Measurements from ENCODE around the gene USP48.
"Not testable (repeated sequence)": the region's sequence is repeated elsewhere in the genome, so short reads cannot be mapped to it uniquely, and the experiment has no call there.

USP48 gene

DNA sequence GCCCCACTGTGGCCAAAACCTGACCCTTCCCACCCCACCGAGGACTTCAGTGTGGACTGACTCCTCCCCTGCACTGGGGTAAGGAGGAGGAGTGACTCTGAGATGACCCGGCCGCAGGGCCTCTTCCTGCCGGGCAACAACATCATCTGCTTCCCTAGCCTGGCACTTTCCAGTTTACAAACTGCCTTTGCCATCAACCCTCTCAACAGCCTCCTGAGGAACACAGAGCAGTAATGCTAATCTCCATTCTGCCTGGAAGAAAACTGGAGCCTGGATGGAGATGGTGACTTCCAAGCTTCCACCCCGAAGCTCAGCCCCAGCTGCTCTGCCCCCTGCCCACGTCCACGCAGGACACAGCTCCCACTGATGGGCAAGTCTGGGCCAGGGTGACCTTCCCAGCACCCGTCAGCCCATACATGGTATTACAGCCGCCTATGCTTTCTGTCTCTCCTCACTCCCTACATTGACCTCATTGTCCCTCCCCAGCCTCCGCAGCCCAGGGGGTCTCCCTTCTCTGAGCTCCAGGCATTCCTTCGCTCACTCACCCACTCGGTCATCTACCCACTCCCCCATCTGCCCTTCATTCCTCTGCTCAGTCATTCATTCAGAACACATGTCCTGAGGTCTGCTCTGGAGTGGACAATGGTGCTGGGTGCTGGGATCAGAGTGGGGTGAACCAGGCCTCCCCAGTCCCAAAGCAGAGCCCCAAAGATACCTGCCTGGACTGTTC is 148.0 kb downstream of the USP48 start:
- DNase-seq (ENCODE audit: low read depth): no peak

DNA sequence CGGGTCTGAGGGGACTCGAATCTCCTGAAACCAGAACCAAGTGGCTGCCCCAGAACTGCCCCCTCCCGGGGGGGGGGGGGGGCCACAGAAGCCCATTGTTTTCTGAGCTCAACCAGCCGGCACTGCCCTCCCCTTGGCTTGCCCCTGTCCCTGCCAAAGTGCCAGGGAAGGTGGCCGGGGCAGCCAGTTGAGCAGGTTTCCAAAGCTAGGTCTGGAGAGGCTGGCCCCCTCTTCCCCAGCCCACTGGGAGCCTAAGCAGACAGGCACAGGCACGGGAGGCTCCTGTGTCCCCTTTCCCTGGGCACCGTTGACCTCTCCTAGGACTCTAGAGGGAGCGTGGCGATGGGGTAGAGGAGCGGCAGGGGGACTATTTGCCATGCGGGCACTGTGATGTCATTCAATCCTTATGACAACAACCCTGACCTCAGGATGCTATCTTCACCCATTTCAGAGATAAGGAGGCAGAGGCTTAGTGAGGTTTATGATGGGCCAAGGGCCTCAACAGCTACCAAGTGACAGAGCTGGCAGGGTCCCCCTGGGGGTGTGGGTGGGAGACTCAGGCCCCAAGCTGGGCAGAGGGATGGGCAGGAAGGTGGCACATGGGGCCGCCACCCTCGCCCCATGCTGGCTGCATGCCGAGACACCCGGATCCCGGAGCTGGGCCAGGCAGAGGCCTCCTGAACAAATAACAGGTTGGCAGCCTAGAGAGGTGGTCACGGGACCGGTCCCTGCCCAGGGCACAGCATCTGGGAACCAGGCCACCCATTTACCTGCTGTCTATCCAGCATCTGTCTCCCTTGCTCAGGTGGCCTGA is 148.8 kb downstream of the USP48 start:
- no peak for DNase-seq (ENCODE audit: low read depth)

DNA sequence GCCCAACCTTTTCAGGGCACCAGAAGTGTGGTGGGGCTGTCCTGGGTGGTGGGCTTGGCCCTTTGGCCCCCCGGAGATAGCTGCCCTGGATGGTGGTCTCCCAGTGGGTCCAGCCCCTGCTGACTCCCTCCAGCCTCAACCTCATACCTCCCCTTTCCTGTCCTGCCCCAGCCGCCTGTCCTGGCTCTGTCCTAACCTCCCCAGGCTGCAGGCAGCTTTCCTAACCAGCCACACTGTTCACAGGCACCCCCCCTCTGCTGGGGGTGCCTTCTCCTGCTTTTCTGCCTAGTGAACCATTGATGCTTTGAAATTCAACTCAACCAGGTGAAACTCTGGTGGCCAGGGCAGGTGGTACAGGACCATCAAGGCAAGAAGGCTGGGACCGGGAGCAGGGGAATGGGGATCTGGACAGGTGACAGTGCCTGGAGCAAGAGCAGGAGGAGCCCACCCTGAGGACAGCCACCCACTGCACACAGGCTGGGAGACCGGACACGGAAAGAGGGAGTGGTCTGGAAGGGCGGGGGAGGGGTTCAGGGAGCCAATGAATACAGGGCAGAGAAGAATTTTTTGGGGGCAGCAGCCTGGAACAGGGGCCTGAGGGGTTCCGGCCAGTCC is 149.7 kb downstream of the USP48 start:
- DNase-seq (ENCODE audit: low read depth): no peak

DNA sequence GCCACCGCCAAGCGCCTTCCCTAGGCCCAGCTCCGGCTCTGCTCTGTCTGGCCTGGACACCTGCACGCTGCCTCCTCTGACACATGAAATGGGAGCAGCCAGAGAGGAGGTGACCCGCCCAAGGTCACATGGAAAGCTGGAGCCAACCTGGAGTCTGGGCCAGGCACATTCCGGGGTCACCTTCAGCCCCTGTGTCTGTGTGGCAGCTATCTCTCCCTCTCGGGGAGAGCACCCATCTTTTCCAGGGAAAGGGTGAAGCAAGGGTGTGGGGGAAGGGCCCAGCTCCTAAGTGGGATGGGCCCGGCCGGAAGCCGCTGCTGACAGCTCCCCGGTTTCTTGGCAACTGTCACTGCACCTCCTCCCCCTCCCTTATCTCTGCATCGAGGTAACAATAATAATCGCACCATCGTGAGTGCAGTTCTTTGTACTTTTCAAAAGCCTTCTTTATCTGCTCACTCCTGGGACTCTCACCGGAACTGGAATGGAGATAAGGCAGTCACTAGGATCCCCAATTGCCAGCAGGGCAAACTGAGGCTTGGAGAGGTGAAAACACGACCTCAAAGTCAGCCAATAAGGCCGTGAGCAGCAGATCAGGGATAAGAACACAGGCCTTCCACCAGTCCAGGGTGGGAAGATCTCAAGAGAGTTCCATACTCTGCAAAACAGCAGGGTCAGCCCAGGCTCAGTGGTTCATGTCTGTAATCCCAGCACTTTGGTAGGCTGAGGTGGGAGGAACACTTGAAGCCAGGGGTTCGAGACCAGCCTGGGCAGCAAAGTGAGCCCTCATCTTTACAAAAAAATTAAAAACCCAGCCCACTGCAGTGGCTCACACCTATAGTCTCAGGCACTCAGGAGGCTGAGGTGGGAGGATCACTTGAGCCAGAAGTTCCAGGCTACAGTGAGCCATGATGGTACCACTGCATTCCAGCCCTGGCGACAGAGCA is 150.7 kb downstream of the USP48 start:
- DNase-seq (ENCODE audit: low read depth): no peak

DNA sequence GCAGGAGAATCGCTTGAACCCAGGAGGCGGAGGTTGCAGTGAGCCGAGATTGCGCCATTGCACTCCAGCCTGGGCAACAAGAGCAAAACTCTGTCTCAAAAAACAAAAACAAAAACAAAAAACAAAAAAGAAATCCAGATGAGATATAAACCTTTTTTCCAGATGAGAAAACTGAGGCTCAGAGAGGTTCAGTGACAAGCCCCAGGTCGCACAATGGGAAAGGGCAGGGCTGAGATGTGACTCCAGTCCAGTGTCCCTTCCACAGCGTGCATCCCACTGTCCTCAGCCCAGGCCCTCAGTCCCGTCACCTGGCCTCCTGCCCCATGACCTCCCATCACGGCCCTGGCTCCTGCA is 151.4 kb downstream of the USP48 start:
- not testable (repeated sequence) for DNase-seq (ENCODE audit: low read depth)

DNA sequence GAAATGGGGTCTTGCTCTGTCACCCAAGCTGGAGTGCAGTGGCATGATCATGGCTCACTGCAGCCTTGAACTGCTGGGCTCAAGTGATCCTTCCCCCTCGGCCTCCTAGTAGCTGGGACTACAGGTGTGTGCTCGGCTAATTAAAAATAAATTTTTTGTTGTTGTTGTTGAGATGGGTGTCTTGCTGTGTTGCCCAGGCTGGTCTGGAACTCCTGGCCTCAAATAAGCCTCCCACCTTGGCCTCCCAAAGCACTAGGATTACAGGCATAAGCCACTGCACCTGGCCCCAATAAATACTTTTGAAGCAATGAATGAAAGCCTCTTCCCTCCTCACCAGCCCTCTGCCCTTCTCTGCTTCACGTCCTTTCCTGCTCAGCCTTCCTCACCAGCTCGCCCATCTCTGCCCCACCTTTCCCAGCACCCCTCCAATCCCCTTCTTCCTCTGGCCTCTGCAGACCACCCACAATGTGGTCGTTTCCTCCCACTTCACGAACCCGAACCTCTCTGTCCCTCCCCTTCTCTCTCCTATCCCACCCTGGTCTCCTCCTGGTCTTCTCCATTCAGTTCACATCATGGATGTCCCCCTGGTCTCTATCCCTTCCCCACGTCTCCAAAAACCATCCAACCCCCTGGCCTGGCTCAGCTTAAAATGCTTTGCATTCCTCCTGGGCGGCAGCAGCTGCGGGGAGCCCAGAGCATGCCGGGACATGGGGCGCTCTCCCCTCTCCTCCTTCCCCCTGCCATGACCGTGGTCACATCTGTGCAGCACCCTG is 152.2 kb downstream of the USP48 start:
- DNase-seq (ENCODE audit: low read depth): no peak

DNA sequence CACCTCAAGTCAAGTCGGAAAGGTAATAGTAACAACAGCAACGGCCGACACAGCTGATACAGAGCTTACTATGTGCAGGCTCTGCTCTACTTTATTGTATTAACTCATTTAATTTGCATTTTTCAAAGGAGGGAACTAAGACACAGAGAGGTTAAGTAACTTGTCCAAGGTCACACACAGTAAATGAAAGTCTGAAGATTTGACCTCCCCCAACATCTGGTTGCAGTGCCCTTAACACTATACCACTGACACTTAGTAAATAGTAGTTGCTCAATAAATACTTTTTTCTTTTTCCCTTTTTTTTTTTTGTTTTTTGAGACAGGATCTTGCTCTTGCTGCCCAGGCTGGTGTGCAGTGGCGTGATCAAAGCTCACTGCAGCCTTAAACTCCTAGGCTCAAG is 153.0 kb downstream of the USP48 start:
- DNase-seq (ENCODE audit: low read depth): no peak

DNA sequence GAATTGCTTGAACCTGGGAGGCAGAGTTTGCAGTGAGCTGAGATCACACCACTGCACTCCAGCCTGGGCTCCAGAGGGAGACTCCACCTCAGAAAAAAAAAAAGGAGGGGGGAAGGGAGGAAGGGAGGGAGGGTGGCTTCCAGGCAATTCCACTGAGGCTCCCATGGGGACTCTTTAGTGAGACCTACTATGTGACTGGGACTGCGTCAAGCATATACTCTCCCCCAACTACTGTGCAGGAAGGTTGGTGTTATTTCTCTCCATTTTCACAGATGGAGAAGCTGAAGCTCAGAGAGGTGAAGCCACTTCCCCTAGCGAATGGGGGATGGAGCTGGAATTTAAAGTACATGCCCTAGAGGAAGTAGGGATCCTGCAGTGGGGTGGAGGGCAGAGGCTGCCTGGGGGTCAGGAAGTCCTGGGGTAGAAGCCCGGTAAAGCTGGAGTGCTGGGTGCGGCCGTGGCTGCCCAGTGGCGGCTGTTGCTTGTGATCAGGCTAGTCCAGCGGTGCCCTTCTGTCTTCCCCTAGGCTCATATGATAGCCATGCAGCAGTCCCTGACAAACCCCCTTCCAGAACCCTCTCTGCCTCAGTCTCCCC is 154.1 kb downstream of the USP48 start:
- DNase-seq (ENCODE audit: low read depth): no peak
